Coronary artery (tissue), 2 donors: ENCODE data around the gene SHD.
"Not testable (repeated sequence)": the region's sequence is repeated elsewhere in the genome, so short reads cannot be mapped to it uniquely, and the experiment has no call there.

Source experiments
- DNase-seq: peaks from one replicate; pipeline ENCODE4 v3.0.0-alpha.2; 2017; ENCODE audit warnings: low spot score
- H3K27ac ChIP-seq, 2 donors: fragments of 200-600 bp; sonication (generic); one replicate each; pipeline ENCODE4 v1.5.1; 2016 to 2019
- H3K4me3 ChIP-seq: fragments of 200-600 bp; sonication (generic); 2 replicates; pipeline ENCODE4 v1.5.1; 2016; ENCODE audit warnings: mild to moderate bottlenecking, moderate library complexity
- CTCF ChIP-seq: fragments of 200-600 bp; sonication (generic); IDR thresholded peaks from one replicate; pipeline ENCODE4 v1.5.1; 2019; ENCODE audit warnings: antibody characterized with exemption

The SHD gene

DNA sequence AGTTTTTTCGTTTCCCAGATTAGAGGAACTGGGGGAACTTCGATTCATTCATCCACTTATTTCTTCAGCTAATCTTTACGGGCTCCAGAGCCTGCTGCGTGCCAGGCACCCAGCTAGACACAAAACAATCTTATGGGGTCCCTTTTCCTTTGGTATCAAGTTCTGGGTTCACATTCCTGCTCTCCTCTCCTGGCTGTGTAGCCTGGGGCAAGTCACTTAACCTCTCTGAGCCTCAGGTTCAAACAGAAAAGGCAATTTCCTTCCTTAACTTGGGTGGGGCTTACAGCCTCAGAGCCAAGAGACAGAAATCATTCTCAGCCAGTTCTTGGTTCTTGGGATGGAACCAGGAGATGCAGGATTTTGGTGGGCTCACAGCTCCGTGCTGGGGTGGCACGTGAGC lies 5.9 kb downstream of the SHD start:
- Histone ChIP-seq H3K4me3 (no peak overlapping the region), H3K27ac (no peak overlapping the region)
- no peak for DNase-seq
- TF ChIP-seq CTCF: no peak

DNA sequence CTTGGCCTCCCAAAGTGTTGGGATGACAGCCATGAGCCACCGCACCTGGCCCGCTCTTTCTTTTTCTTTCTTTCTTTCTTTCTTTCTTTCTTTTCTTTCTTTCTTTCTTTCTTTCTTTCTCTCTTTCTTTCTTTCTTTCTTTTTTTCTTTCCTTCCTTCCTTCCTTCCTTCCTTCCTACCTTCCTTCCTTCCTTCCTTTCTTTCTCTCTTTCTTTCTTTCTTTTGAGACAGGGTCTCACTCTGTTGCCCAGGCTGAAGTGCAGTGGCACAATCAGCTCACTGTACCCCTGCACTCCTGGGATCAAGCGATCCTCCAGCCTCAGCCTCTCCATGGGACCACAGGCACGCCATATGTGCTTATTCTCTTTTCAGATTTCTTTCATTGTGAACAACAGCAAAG lies 7.1 kb downstream of the SHD start:
- not testable (repeated sequence) for DNase-seq, H3K27ac ChIP-seq, H3K4me3 ChIP-seq

DNA sequence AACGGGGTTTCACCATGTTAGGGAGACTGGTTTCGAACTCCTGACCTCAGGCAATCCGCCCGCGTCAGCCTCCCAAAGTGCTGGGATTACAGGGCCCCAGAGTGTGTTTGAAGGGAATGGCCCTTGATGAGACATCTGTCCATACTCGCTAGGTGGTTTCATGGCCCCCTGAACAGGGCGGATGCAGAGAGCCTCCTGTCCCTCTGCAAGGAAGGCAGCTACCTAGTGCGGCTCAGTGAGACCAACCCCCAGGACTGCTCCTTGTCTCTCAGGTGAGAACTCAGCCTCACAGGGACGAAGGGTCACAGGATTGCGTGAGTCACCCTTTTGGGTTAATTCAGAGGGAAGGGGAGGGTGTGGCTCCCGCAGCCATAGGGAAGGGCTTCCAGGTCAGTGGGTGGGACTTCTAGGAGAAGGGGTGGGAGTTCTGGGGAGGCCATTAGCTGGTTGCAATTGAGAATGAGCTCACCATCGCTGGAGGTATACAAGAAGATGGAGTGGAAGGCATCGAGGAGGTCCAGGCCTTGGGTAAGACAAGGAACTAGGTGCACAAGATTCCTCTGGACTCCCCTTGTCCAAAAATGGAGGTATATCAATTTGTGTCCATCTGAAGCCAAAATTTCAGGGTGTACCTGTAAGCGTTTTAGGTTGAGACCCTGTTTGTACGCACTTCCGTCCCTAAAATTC lies 9.2 kb downstream of the SHD start:
- TF ChIP-seq CTCF: no peak
- DNase-seq: no peak
- no peak overlapping the region for H3K4me3 ChIP-seq
- no peak overlapping the region for H3K27ac ChIP-seq

DNA sequence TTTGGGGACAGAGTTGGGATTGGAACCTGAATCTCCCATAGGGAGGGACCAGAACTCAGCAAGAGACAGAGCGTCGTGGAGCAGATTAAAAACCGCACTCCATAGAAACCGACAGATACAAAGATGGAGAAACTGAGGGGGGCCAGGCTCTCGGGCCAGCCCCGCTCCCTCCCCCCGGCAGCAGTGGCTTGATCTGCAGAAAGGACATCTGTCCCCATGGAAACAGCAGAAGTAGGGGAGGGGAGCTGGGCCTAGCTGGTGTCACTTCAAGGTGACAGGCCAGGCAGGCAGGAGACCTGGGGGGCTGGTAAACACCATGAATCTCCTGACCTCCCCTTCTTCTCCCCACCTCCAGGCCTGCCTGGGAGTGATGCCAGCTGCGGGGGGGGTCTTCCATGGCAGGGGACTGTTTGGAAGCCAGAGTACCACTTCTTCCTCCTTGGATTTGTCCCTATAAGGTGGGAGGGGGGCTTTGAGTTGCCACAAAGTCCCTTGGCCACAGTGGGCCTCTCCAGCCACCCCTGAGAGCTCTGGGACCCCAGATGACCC lies 12.2 kb downstream of the SHD start:
- H3K27ac ChIP-seq: no peak overlapping the region
- no peak overlapping the region for H3K4me3 ChIP-seq
- no peak for DNase-seq
- TF ChIP-seq CTCF: no peak

GRCh38 chr19:4292515-4292914 lies 13.4 kb downstream of the SHD start:
- no peak for DNase-seq
- Histone ChIP-seq H3K27ac (no peak overlapping the region), H3K4me3 (no peak overlapping the region)
- no peak for TF ChIP-seq CTCF

- no peak for TF ChIP-seq CTCF
Measured at GRCh38 chr19:4294389-4294788, 15.3 kb downstream of the SHD start.

GRCh38 chr19:4295972-4296771 lies 17.1 kb downstream of the SHD start:
- no peak overlapping the region for H3K27ac ChIP-seq
- TF ChIP-seq CTCF: no peak
- DNase-seq: no peak
- H3K4me3 ChIP-seq: no peak overlapping the region

More at GRCh38 chr19:4294389-4294788, 15.3 kb downstream of the SHD start:
- Histone ChIP-seq H3K4me3 (no peak overlapping the region), H3K27ac (no peak overlapping the region)
- no peak for DNase-seq
